ENCODE results near the gene PTPRT.

PTPRT gene

GRCh38 chr20:42646250-42646649, 543.5 kb downstream of the PTPRT start:
- no peaks in the 10 kb centered on the region for H3K27me3 ChIP-seq (ENCODE audit: control insufficient read depth in 1 of 2, insufficient read depth in 2 of 2, low read length in 2 of 2)
- H3K4me3 ChIP-seq (ENCODE audit: low read depth in 1 of 2, low read length in 2 of 2) = no peak overlapping the region
- H3K4me1 ChIP-seq (ENCODE audit: control insufficient read depth in 1 of 2, insufficient read depth in 2 of 2, low read length in 2 of 2) = no peaks in the 10 kb centered on the region
- H3K36me3 ChIP-seq (ENCODE audit: control insufficient read depth in 1 of 2, insufficient read depth in 2 of 2, low read length in 2 of 2) = no peaks in the 10 kb centered on the region
- H3K9me3 ChIP-seq (ENCODE audit: control insufficient read depth in 1 of 2, low read length in 2 of 2) = no peaks in the 10 kb centered on the region
- H3K27ac ChIP-seq (ENCODE audit: low read depth, low read length) = no peak overlapping the region
- H3K9ac ChIP-seq (ENCODE audit: low read depth in 1 of 2, low read length in 2 of 2) = no peak overlapping the region

- Histone ChIP-seq H3K36me3 (ENCODE audit: control insufficient read depth in 1 of 2, insufficient read depth in 2 of 2, low read length in 2 of 2) (no peaks in the 10 kb centered on the region), H3K4me1 (ENCODE audit: control insufficient read depth in 1 of 2, insufficient read depth in 2 of 2, low read length in 2 of 2) (no peaks in the 10 kb centered on the region), H3K27me3 (ENCODE audit: control insufficient read depth in 1 of 2, insufficient read depth in 2 of 2, low read length in 2 of 2) (no peaks in the 10 kb centered on the region), H3K27ac (ENCODE audit: low read depth, low read length) (no peak overlapping the region), H3K4me3 (ENCODE audit: low read depth in 1 of 2, low read length in 2 of 2) (no peak overlapping the region), H3K9me3 (ENCODE audit: control insufficient read depth in 1 of 2, low read length in 2 of 2) (no peaks in the 10 kb centered on the region), H3K9ac (ENCODE audit: low read depth in 1 of 2, low read length in 2 of 2) (no peak overlapping the region)
These were observed 547.8 kb downstream of the PTPRT start for GRCh38 chr20:42641886-42642285.

DNA sequence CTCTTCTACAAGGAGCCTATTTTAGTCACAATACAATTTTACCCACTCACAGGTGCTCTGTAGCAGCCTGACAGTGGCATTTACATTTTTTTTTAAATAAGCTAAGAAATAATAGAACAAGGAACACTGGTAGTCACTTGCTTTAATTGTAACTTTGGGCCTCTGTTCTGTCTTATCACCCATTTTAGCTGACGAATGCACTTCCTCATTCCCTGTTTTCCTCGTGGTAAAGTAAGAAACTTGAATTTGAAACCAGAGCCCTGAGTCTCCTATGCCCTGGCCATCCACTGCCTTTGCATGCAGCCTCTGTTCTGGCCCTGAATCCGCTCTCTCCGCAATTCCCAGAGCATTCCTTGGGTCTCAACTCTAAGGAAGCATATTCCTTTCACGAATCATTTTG, 550.6 kb downstream of the PTPRT start:
- H3K9me3 ChIP-seq (ENCODE audit: control insufficient read depth in 1 of 2, low read length in 2 of 2) = no peaks in the 10 kb centered on the region

DNA sequence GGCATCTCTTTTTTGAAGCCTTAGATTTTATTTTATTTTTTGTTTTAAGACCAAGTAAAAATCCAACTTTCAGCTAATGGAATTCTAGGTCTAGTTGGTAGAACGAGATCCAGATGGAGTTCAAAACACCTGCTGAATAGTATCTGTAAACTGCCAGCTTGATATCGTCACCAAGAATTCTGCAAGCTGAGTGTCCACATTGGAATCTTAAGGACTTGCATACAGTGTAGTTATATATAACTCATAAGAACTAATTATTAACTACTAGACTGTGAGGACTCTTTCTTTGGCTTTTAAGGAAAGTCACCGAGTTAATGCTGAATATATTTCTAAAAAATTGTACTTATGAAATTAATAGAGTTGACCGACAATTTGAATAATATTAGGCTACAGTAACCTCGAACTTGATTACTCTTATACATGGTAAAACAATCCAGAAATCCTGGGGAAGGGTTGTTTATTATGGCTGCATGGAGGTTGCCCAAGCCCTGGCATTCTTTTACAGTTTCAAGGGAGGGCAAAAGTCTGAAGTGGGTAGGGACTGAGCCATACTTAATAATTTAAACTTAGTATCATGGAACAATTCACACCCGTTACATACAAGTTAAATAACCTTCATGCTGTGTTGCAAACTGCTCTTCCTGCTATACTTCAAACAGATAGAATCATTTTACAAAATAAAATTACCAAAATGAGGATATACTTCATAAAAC, 553.9 kb downstream of the PTPRT start:
- no peak overlapping the region for H3K27ac ChIP-seq (ENCODE audit: low read depth, low read length)
- no peak overlapping the region for H3K9ac ChIP-seq (ENCODE audit: low read depth in 1 of 2, low read length in 2 of 2)
- H3K27me3 ChIP-seq (ENCODE audit: control insufficient read depth in 1 of 2, insufficient read depth in 2 of 2, low read length in 2 of 2) = no peaks in the 10 kb centered on the region
- no peaks in the 10 kb centered on the region for H3K36me3 ChIP-seq (ENCODE audit: control insufficient read depth in 1 of 2, insufficient read depth in 2 of 2, low read length in 2 of 2)
- H3K9me3 ChIP-seq (ENCODE audit: control insufficient read depth in 1 of 2, low read length in 2 of 2) = no peaks in the 10 kb centered on the region
- H3K4me3 ChIP-seq (ENCODE audit: low read depth in 1 of 2, low read length in 2 of 2) = no peak overlapping the region
- H3K4me1 ChIP-seq (ENCODE audit: control insufficient read depth in 1 of 2, insufficient read depth in 2 of 2, low read length in 2 of 2) = no peaks in the 10 kb centered on the region

More for the DNA sequence above, 550.6 kb downstream of the PTPRT start:
- Histone ChIP-seq H3K27ac (ENCODE audit: low read depth, low read length) (no peak overlapping the region), H3K36me3 (ENCODE audit: control insufficient read depth in 1 of 2, insufficient read depth in 2 of 2, low read length in 2 of 2) (no peaks in the 10 kb centered on the region), H3K27me3 (ENCODE audit: control insufficient read depth in 1 of 2, insufficient read depth in 2 of 2, low read length in 2 of 2) (no peaks in the 10 kb centered on the region), H3K4me3 (ENCODE audit: low read depth in 1 of 2, low read length in 2 of 2) (no peak overlapping the region), H3K4me1 (ENCODE audit: control insufficient read depth in 1 of 2, insufficient read depth in 2 of 2, low read length in 2 of 2) (no peaks in the 10 kb centered on the region), H3K9ac (ENCODE audit: low read depth in 1 of 2, low read length in 2 of 2) (no peak overlapping the region)

- no peaks in the 10 kb centered on the region for H3K9me3 ChIP-seq (ENCODE audit: control insufficient read depth in 1 of 2, low read length in 2 of 2)
- no peak overlapping the region for H3K4me3 ChIP-seq (ENCODE audit: low read depth in 1 of 2, low read length in 2 of 2)
- H3K4me1 ChIP-seq (ENCODE audit: control insufficient read depth in 1 of 2, insufficient read depth in 2 of 2, low read length in 2 of 2) = no peaks in the 10 kb centered on the region
- no peak overlapping the region for H3K27ac ChIP-seq (ENCODE audit: low read depth, low read length)
- H3K9ac ChIP-seq (ENCODE audit: low read depth in 1 of 2, low read length in 2 of 2) = no peak overlapping the region
- no peaks in the 10 kb centered on the region for H3K27me3 ChIP-seq (ENCODE audit: control insufficient read depth in 1 of 2, insufficient read depth in 2 of 2, low read length in 2 of 2)
- H3K36me3 ChIP-seq (ENCODE audit: control insufficient read depth in 1 of 2, insufficient read depth in 2 of 2, low read length in 2 of 2) = no peaks in the 10 kb centered on the region
These were observed 555.5 kb downstream of the PTPRT start for GRCh38 chr20:42634156-42634555.

DNA sequence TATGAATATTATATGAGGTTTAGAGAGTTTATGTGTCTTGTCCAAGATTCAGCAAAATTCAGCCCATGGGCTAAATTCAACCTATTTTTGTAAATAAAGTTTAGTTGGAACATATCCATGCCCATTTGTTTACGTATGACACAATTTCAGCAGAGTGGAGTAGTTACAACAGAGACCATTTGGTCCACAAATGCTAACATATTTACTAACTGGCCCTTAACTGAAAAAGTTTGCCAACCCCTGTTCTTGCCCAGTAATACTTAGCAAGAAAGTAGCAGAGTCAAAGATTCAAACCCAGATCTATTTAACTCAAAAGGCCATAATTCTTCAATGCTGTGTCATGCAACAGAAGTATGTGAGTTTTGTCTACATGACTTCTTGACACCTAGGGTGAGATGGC, 561.0 kb downstream of the PTPRT start:
- Histone ChIP-seq H3K4me1 (ENCODE audit: control insufficient read depth in 1 of 2, insufficient read depth in 2 of 2, low read length in 2 of 2) (no peaks in the 10 kb centered on the region), H3K27ac (ENCODE audit: low read depth, low read length) (no peak overlapping the region), H3K27me3 (ENCODE audit: control insufficient read depth in 1 of 2, insufficient read depth in 2 of 2, low read length in 2 of 2) (no peaks in the 10 kb centered on the region), H3K36me3 (ENCODE audit: control insufficient read depth in 1 of 2, insufficient read depth in 2 of 2, low read length in 2 of 2) (no peaks in the 10 kb centered on the region), H3K4me3 (ENCODE audit: low read depth in 1 of 2, low read length in 2 of 2) (no peak overlapping the region), H3K9me3 (ENCODE audit: control insufficient read depth in 1 of 2, low read length in 2 of 2) (no peaks in the 10 kb centered on the region), H3K9ac (ENCODE audit: low read depth in 1 of 2, low read length in 2 of 2) (no peak overlapping the region)

DNA sequence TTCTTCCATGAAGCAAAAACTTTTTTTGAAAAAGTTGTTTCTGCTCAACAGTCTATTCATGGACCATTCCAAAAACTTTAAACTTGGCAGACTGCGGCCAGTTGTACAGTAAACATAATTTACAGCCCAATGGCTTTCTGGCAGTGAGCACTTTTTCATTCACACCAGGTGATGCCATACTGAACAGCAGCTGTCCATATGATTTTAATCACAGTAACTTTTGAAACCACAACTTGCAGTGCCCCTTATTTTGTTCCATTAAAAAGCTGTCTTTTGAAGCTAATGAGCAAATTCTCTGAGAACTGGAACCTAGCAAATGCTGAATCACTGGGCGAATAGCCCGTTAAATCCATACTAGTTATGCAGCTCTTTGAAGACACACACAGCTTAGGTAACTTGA, 576.6 kb downstream of the PTPRT start:
- Histone ChIP-seq H3K4me3 (ENCODE audit: low read depth in 1 of 2, low read length in 2 of 2) (no peak overlapping the region), H3K36me3 (ENCODE audit: control insufficient read depth in 1 of 2, insufficient read depth in 2 of 2, low read length in 2 of 2) (no peaks in the 10 kb centered on the region), H3K9ac (ENCODE audit: low read depth in 1 of 2, low read length in 2 of 2) (no peak overlapping the region), H3K9me3 (ENCODE audit: control insufficient read depth in 1 of 2, low read length in 2 of 2) (no peaks in the 10 kb centered on the region), H3K27me3 (ENCODE audit: control insufficient read depth in 1 of 2, insufficient read depth in 2 of 2, low read length in 2 of 2) (no peaks in the 10 kb centered on the region), H3K4me1 (ENCODE audit: control insufficient read depth in 1 of 2, insufficient read depth in 2 of 2, low read length in 2 of 2) (no peaks in the 10 kb centered on the region), H3K27ac (ENCODE audit: low read depth, low read length) (no peak overlapping the region)

GRCh38 chr20:42611889-42612837, 577.5 kb downstream of the PTPRT start:
- Histone ChIP-seq H3K9me3 (ENCODE audit: control insufficient read depth in 1 of 2, low read length in 2 of 2) (no peaks in the 10 kb centered on the region), H3K4me3 (ENCODE audit: low read depth in 1 of 2, low read length in 2 of 2) (no peak overlapping the region), H3K36me3 (ENCODE audit: control insufficient read depth in 1 of 2, insufficient read depth in 2 of 2, low read length in 2 of 2) (no peaks in the 10 kb centered on the region), H3K27me3 (ENCODE audit: control insufficient read depth in 1 of 2, insufficient read depth in 2 of 2, low read length in 2 of 2) (no peaks in the 10 kb centered on the region), H3K9ac (ENCODE audit: low read depth in 1 of 2, low read length in 2 of 2) (no peak overlapping the region), H3K27ac (ENCODE audit: low read depth, low read length) (no peak overlapping the region), H3K4me1 (ENCODE audit: control insufficient read depth in 1 of 2, insufficient read depth in 2 of 2, low read length in 2 of 2) (no peaks in the 10 kb centered on the region)

GRCh38 chr20:42611423-42611822, 578.3 kb downstream of the PTPRT start:
- Histone ChIP-seq H3K9ac (ENCODE audit: low read depth in 1 of 2, low read length in 2 of 2) (no peak overlapping the region), H3K36me3 (ENCODE audit: control insufficient read depth in 1 of 2, insufficient read depth in 2 of 2, low read length in 2 of 2) (no peaks in the 10 kb centered on the region), H3K27ac (ENCODE audit: low read depth, low read length) (no peak overlapping the region), H3K4me1 (ENCODE audit: control insufficient read depth in 1 of 2, insufficient read depth in 2 of 2, low read length in 2 of 2) (no peaks in the 10 kb centered on the region), H3K9me3 (ENCODE audit: control insufficient read depth in 1 of 2, low read length in 2 of 2) (no peaks in the 10 kb centered on the region), H3K27me3 (ENCODE audit: control insufficient read depth in 1 of 2, insufficient read depth in 2 of 2, low read length in 2 of 2) (no peaks in the 10 kb centered on the region), H3K4me3 (ENCODE audit: low read depth in 1 of 2, low read length in 2 of 2) (no peak overlapping the region)

DNA sequence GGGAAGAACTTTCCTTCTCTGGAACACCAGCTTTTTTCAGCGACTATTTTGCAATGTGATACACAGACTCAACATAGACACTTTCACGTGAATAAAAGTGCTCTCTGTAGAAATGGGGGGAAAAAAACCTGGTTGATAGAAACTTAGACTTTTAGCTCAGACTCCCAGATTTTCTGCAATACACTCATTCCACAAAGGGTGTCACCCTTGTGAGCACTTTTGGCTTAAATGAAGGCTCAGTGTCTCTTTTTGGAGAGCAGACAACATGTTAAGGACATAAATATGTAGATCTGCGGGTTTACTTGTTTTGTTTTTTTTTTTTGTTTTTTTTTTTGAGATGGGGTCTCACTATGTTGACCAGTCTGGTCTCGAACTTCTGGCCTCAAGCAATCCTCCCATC, 579.6 kb downstream of the PTPRT start:
- Histone ChIP-seq H3K9me3 (ENCODE audit: control insufficient read depth in 1 of 2, low read length in 2 of 2) (no peaks in the 10 kb centered on the region), H3K36me3 (ENCODE audit: control insufficient read depth in 1 of 2, insufficient read depth in 2 of 2, low read length in 2 of 2) (no peaks in the 10 kb centered on the region), H3K4me1 (ENCODE audit: control insufficient read depth in 1 of 2, insufficient read depth in 2 of 2, low read length in 2 of 2) (no peaks in the 10 kb centered on the region), H3K27ac (ENCODE audit: low read depth, low read length) (no peak overlapping the region), H3K27me3 (ENCODE audit: control insufficient read depth in 1 of 2, insufficient read depth in 2 of 2, low read length in 2 of 2) (no peaks in the 10 kb centered on the region), H3K4me3 (ENCODE audit: low read depth in 1 of 2, low read length in 2 of 2) (no peak overlapping the region), H3K9ac (ENCODE audit: low read depth in 1 of 2, low read length in 2 of 2) (no peak overlapping the region)

Data from duodenal mucosa (tissue), 2 donors.